Vagina (tissue), 2 donors: ENCODE measurements around the gene CASKIN1.

Source experiments
- POLR2A ChIP-seq, 2 donors: fragments of 450-650 bp; IDR thresholded peaks; one replicate each; pipeline ENCODE4 v1.6.1; 2017; ENCODE audit warnings: antibody characterized with exemption in 2 of 2, mild to moderate bottlenecking in 2 of 2, moderate library complexity in 2 of 2
- POLR2AphosphoS5 ChIP-seq, 2 donors: sonication (generic); formaldehyde crosslinking; IDR thresholded peaks; one replicate each; pipeline ENCODE4 v1.9.0; 2017; ENCODE audit warnings: antibody characterized with exemption in 2 of 2, mild to moderate bottlenecking in 2 of 2, low read depth in 1 of 2; ENCODE audit not compliant: insufficient read depth in 1 of 2
- TF ChIP-seq, protein P1 (sequence below), 3 experiments: fragments of 450-650 bp in 2 of 3; fragments of 200-600 bp in 1 of 3; sonication (generic) in 1 of 3; IDR thresholded peaks; one replicate each; pipeline ENCODE4 v1.5.1; 2017 to 2019; ENCODE audit warnings: antibody characterized with exemption in 3 of 3, mild to moderate bottlenecking in 2 of 3, moderate library complexity in 2 of 3

DNA sequence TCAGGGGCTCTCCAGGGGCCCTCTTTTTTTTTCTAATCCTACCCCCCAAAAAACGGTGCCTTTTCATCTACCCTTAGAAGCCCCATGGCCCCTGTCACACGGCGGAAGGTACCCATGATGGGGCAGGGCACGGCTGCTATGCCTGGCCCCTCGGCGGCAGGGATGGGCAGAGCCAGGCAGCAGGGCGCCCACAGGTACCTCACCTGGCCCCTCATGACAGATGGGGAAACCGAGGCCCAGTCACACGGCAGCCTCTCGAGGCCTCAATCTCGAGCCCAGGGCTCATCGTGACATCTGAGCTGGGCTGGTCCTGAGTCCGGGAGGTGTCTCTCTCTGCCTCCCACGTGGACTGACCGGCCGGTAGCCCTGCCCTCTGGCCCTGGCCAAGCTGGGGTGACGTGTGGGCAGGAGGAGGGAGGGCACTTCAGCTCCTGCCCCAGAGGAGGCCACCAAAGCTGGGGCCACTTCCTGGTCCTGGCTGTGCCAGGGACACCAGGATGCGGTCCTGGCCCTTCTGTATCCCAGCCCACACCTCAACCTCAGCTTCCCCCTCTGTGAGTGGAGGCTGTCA is 29.3 kb downstream of the CASKIN1 start:
- TF ChIP-seq, protein P1, sequence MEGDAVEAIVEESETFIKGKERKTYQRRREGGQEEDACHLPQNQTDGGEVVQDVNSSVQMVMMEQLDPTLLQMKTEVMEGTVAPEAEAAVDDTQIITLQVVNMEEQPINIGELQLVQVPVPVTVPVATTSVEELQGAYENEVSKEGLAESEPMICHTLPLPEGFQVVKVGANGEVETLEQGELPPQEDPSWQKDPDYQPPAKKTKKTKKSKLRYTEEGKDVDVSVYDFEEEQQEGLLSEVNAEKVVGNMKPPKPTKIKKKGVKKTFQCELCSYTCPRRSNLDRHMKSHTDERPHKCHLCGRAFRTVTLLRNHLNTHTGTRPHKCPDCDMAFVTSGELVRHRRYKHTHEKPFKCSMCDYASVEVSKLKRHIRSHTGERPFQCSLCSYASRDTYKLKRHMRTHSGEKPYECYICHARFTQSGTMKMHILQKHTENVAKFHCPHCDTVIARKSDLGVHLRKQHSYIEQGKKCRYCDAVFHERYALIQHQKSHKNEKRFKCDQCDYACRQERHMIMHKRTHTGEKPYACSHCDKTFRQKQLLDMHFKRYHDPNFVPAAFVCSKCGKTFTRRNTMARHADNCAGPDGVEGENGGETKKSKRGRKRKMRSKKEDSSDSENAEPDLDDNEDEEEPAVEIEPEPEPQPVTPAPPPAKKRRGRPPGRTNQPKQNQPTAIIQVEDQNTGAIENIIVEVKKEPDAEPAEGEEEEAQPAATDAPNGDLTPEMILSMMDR (IDR thresholded peaks at IDR 0.05), result no peak
- TF ChIP-seq POLR2A (IDR thresholded peaks at IDR 0.05) (no peak), POLR2AphosphoS5 (IDR thresholded peaks at IDR 0.05; ENCODE audit: insufficient read depth in 1 of 2, low read depth in 1 of 2) (no peak)
